ENCODE data around the gene CDKAL1.

- TF ChIP-seq CTCF (conservative IDR thresholded peaks at IDR 0.05; ENCODE audit: low read depth, low read length) (no peak), EZH2 (IDR thresholded peaks at IDR 0.05; ENCODE audit: low read length, unreplicated experiment) (no peak), EZH2phosphoT487 (IDR thresholded peaks at IDR 0.05; ENCODE audit: borderline replicate concordance, low read length) (no peak)
These were observed 292.1 kb downstream of the CDKAL1 start for GRCh38 chr6:20826378-20826777.
